ENCODE measurements around the gene PRDM4. TPM values are rescaled to one million over a fixed set of nuclear protein-coding genes. Genes with fewer than 3 reads are reported as not detected.

The PRDM4 gene
- total and polyA plus RNA-seq, 2 donors (not counting 3 experiments of a cell fraction or from before 2014, with no cell fraction given): 25.6 to 36.8 TPM

- Histone ChIP-seq H3K4me2 (ENCODE audit: insufficient read depth, low read length) (no peak overlapping the region), H3K9me1 (replicated peaks; ENCODE audit: control insufficient read depth, extremely low read depth, insufficient read depth, low read length) (no peaks in the 10 kb centered on the region), H3K27ac (ENCODE audit: insufficient read depth, low read depth, low read length) (no peak overlapping the region), H3K36me3 (ENCODE audit: control insufficient read depth in 2 of 2, extremely low read depth in 1 of 2, insufficient read depth in 2 of 2, low read length in 2 of 2) (no peaks in the 10 kb centered on the region), H3K4me3 (replicated peaks in 1 of 3; ENCODE audit: insufficient read depth in 1 of 3, low read depth in 1 of 3, low read length in 3 of 3) (no peak overlapping the region), H4K20me1 (replicated peaks; ENCODE audit: control insufficient read depth, extremely low read depth, insufficient read depth, low read length) (no peaks in the 10 kb centered on the region), H3K79me2 (ENCODE audit: control insufficient read depth, insufficient read depth, low read length) (no peaks in the 10 kb centered on the region), H3K4me1 (ENCODE audit: control insufficient read depth, extremely low read depth, insufficient read depth, low read length) (no peaks in the 10 kb centered on the region), H3K9ac (replicated peaks; ENCODE audit: extremely low read depth, insufficient read depth, low read length) (no peak overlapping the region), H3K27me3 (ENCODE audit: control insufficient read depth in 2 of 2, insufficient read depth in 2 of 2, low read length in 2 of 2) (no peaks in the 10 kb centered on the region), H3K9me3 (replicated peaks; ENCODE audit: control insufficient read depth, insufficient read depth, low read length) (no peaks in the 10 kb centered on the region), H2AFZ (ENCODE audit: low read depth, low read length) (no peak overlapping the region)
- ChIA-PET POLR2A (no interaction called here), CTCF (no interaction called here)
- no peak for TF ChIP-seq POLR2A (IDR thresholded peaks at IDR 0.05; ENCODE audit: low read depth, low read length)
- TF ChIP-seq MYC (IDR thresholded peaks at IDR 0.05; ENCODE audit: low read depth, low read length): no peak
- TF ChIP-seq MAX (IDR thresholded peaks at IDR 0.05; ENCODE audit: insufficient read depth, insufficient read length): no peak
- TF ChIP-seq EZH2 (IDR thresholded peaks at IDR 0.05; ENCODE audit: borderline replicate concordance, low read depth, low read length, severe bottlenecking): no peak
- no peak for TF ChIP-seq POLR2AphosphoS5 (IDR thresholded peaks at IDR 0.05; ENCODE audit: insufficient read depth, low read depth, low read length)
- no peak for TF ChIP-seq FOS (IDR thresholded peaks at IDR 0.05; ENCODE audit: borderline replicate concordance, insufficient read depth, low read length)
- no peak for TF ChIP-seq JUN (IDR thresholded peaks at IDR 0.05; ENCODE audit: borderline replicate concordance, insufficient read depth, insufficient read length, low read depth)
- no peak for TF ChIP-seq CTCF (IDR thresholded peaks at IDR 0.05; ENCODE audit: extremely low read depth in 1 of 2, insufficient read depth in 1 of 2, low read depth in 1 of 2, low read length in 2 of 2)
- TF ChIP-seq GATA2 (IDR thresholded peaks at IDR 0.05; ENCODE audit: insufficient read depth, insufficient read length, low read depth, low read length): no peak
- DNase-seq (ENCODE audit: low read depth, low spot score) (no peak), FAIRE-seq (no peak)
- no TSS peak for BruUV-seq (replicated peaks)
- dilution Hi-C loops (cut with MboI; ENCODE audit: extremely low pct_ligation_motif_present, low sequenced_read_pairs) (no loop called here), intact Hi-C loops (cut with micrococcal nuclease) (no loop called here)
These were observed 33.5 kb upstream of the PRDM4 start for GRCh38 chr12:107794451-107794850.
